ENCODE results near the gene SIRPG. TPM values are rescaled to one million over a fixed set of nuclear protein-coding genes. Genes with fewer than 3 reads are reported as not detected.
"Not testable (repeated sequence)": the region's sequence is repeated elsewhere in the genome, so short reads cannot be mapped to it uniquely, and the experiment has no call there.

The SIRPG gene
- total RNA-seq, 4 donors from 2014 or later: 0.30 TPM; not detected in 3

DNA sequence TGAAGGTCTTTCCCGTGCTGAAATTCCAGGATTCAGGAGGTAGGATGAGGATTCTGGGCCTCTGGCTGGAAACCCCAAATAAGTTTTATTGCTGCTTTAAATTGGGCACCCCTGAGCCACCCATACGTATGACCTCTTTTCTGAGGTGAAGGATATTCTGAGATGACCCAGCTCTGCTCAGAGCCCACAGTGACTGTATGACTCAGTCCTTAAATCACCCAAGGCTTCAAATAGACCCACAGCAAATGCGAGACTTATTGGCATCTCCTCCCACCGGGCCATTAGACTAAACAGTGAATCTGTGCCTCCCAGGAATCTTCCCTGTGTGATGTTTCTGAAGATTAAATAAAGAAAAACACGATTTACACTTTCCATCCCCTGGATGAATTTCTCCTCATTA, 9.5 kb downstream of the SIRPG start:
- WGBS, 2 donors: 70 to 74% methylated on average over 5 of the region's 5 CpGs
- H3K9me3 ChIP-seq: peaks cover 0 to 4% (median 0%) of the 10 kb centered on the region in 4 donors
- no peak for DNase-seq (ENCODE audit: low spot score in 2 of 2)
- no peak overlapping the region for H3K27ac ChIP-seq
- H3K4me1 ChIP-seq: no peaks in the 10 kb centered on the region
- no peaks in the 10 kb centered on the region for H3K27me3 ChIP-seq
- TF ChIP-seq POLR2A (IDR thresholded peaks at IDR 0.05) (no peak), EP300 (IDR thresholded peaks at IDR 0.05) (no peak)
- TF ChIP-seq, protein P1, sequence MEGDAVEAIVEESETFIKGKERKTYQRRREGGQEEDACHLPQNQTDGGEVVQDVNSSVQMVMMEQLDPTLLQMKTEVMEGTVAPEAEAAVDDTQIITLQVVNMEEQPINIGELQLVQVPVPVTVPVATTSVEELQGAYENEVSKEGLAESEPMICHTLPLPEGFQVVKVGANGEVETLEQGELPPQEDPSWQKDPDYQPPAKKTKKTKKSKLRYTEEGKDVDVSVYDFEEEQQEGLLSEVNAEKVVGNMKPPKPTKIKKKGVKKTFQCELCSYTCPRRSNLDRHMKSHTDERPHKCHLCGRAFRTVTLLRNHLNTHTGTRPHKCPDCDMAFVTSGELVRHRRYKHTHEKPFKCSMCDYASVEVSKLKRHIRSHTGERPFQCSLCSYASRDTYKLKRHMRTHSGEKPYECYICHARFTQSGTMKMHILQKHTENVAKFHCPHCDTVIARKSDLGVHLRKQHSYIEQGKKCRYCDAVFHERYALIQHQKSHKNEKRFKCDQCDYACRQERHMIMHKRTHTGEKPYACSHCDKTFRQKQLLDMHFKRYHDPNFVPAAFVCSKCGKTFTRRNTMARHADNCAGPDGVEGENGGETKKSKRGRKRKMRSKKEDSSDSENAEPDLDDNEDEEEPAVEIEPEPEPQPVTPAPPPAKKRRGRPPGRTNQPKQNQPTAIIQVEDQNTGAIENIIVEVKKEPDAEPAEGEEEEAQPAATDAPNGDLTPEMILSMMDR (IDR thresholded peaks at IDR 0.05): no peak
- H3K4me3 ChIP-seq: no peak overlapping the region
- no peaks in the 10 kb centered on the region for H3K36me3 ChIP-seq

DNA sequence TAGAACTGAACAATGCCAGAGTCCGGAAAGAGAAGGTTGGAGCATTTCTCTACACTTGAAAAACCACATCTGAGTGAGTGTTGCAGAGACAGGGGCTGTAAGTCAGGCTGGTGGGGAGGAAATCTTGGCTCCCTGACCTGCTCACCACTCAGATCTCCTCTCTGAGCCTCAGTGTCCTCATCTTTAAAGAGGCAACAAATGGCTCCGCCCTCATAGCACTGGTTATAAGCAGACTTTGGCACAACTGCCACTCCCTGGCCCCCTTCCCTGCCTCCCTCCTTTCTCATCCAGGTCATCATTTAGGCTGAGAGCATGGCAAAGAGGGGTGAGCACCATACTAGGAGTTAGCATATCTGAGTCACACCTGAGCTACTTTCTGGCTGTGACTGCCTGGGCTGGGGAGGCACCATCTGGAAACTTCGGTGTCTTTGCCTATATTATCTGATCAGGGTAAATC, 10.6 kb downstream of the SIRPG start:
- Histone ChIP-seq H3K36me3 (no peaks in the 10 kb centered on the region), H3K27ac (no peak overlapping the region), H3K9me3 (no peaks in the 10 kb centered on the region), H3K27me3 (no peaks in the 10 kb centered on the region), H3K4me3 (no peak overlapping the region), H3K4me1 (no peaks in the 10 kb centered on the region)
- TF ChIP-seq POLR2A (IDR thresholded peaks at IDR 0.05): no peak
- no peak for TF ChIP-seq EP300 (IDR thresholded peaks at IDR 0.05)
- TF ChIP-seq, protein P1 (IDR thresholded peaks at IDR 0.05): no peak
- no peak for DNase-seq (ENCODE audit: low spot score in 2 of 2)
- 80 to 82% methylated on average over 3 of the region's 3 CpGs for WGBS, 2 donors

DNA sequence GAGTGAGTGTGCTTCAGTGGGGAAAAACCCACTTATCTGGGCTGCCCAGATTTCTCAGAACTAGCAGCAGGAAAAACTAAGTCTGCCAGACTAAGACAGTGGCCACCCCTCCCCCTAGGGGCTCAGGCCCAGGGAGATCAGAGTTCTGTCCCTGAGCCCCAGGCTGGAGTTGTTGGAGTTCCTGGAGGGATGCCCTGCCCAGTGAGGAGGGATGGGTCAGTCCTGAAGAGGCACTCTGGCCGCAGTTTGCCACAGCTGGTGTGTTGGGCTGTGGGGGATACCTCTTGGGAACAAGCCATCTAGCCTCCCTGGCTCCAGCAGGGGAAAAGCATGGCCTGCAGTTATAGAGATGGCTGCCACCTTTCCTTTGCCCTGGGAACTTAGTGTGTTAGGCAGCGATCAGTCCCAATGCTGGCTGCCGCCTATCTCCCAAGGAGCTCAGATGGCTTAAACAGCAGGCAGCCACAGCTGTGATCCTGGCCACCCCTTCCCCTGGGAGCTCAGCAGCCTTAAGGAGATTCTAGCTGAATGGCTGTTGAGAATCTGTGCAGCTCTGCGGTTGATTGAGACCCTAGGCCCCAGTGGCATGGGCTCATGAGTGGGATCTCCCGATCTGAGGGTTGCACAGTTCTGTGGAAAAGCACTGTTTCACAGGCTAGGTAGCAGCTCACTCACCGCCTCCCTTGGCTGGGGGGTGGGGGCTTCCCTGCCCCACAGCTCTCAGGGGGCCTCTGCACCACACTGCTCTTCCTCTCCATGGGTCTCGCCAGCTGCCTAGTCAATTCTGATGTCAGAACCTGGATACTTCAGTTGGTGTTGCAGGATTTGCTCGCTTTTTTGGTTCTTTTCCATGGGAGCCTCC, 13.2 kb downstream of the SIRPG start:
- Histone ChIP-seq H3K36me3 (no peaks in the 10 kb centered on the region), H3K4me3 (no peak overlapping the region), H3K27me3 (no peaks in the 10 kb centered on the region), H3K9me3 (peaks cover 0 to 16% (median 0%) of the 10 kb centered on the region in 4 donors), H3K27ac (no peak overlapping the region), H3K4me1 (no peaks in the 10 kb centered on the region)
- 86 to 90% methylated on average over 6 to 8 of the region's 8 CpGs for WGBS, 2 donors
- TF ChIP-seq, protein P1 (IDR thresholded peaks at IDR 0.05): no peak
- no peak for DNase-seq (ENCODE audit: low spot score in 2 of 2)

DNA sequence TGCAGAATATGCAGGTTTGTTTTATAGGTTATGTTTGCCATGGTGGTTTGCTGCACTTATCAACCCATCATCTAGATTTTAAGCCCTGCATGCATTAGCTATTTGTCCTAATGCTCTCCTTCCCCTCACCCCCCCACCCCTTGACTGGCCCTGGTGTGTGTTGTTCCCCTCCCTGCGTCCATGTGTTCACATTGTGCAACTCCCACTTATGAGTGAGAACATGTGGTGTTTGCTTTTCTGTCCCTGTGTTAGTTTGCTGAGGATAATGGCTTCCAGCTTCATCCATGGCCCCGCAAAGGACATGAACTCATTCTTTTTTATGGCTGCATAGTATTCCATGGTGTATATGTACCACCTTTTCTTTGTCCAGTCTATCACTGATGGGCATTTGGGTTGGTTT, 18.9 kb downstream of the SIRPG start:
- H3K27ac ChIP-seq: not testable (repeated sequence)

DNA sequence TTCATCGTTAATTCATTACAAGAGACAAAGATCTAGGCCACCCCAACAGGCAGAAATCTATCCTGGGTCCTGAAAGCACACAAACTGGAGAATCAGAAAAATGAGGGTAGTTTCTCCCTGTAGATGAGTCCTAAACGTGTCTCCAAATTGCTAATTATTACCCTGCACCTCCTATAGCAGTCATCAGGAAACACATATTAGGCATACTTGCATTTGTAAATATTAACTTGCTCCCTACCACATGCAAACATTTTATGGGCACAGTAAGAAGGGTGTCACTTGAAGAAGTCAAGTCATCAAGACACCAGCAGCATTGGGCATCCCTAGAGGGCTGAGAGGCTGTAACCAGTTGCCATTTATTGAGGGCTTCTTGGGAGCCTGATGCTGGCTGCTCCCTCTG, 19.8 kb downstream of the SIRPG start:
- Histone ChIP-seq H3K4me1 (no peaks in the 10 kb centered on the region), H3K27me3 (no peaks in the 10 kb centered on the region), H3K4me3 (no peak overlapping the region), H3K36me3 (no peaks in the 10 kb centered on the region), H3K9me3 (peaks cover 0 to 16% (median 0%) of the 10 kb centered on the region in 4 donors), H3K27ac (no peak overlapping the region)
- no peak for DNase-seq (ENCODE audit: low spot score in 2 of 2)
- WGBS, 2 donors: 74 to 81% methylated on average over 2 of the region's 2 CpGs
- TF ChIP-seq, protein P1 (IDR thresholded peaks at IDR 0.05): no peak
- TF ChIP-seq EP300 (IDR thresholded peaks at IDR 0.05): no peak
- TF ChIP-seq POLR2A (IDR thresholded peaks at IDR 0.05): no peak

More for the DNA sequence above, 18.9 kb downstream of the SIRPG start:
- WGBS, 2 donors: 70 to 75% methylated on average over 2 of the region's 2 CpGs
- H3K9me3 ChIP-seq: peaks cover 0 to 16% (median 0%) of the 10 kb centered on the region in 4 donors
- H3K4me3 ChIP-seq; H3K4me1 ChIP-seq; H3K36me3 ChIP-seq; H3K27me3 ChIP-seq; DNase-seq (ENCODE audit: low spot score in 2 of 2): not testable (repeated sequence)
